HEK293 (cell line): ENCODE results near the gene PTPN4.
A peak's percentile ranks its signal among the peaks of the same experiment; 100 is the strongest.

Experiments used
- BCL11A ChIP-seq: fragments of 450-650 bp; formaldehyde crosslinking; IDR thresholded peaks from 2 replicates; pipeline ENCODE4 v1.5.1; 2016; ENCODE audit warnings: low read depth, missing biosample characterization, missing genetic modification characterization
- FEZF1 ChIP-seq: fragments of 450-650 bp; formaldehyde crosslinking; IDR thresholded peaks from 2 replicates; pipeline ENCODE4 v1.5.1; 2016; ENCODE audit warnings: missing biosample characterization, missing genetic modification characterization
- GFI1B ChIP-seq: fragments of 450-650 bp; formaldehyde crosslinking; IDR thresholded peaks from 2 replicates; pipeline ENCODE4 v1.5.1; 2016; ENCODE audit warnings: missing biosample characterization, missing genetic modification characterization
- GLIS2 ChIP-seq: fragments of 450-650 bp; formaldehyde crosslinking; IDR thresholded peaks from 2 replicates; pipeline ENCODE4 v1.5.1; 2016; ENCODE audit warnings: missing biosample characterization, missing genetic modification characterization
- KLF1 ChIP-seq: fragments of 450-650 bp; formaldehyde crosslinking; IDR thresholded peaks from 2 replicates; pipeline ENCODE4 v1.5.1; 2016; ENCODE audit warnings: missing biosample characterization, missing genetic modification characterization
- KLF10 ChIP-seq: fragments of 450-650 bp; IDR thresholded peaks from 2 replicates; pipeline ENCODE4 v1.5.1; 2018; ENCODE audit warnings: missing biosample characterization, mild to moderate bottlenecking, missing genetic modification characterization
- MEIS1 ChIP-seq: sonication (generic); formaldehyde crosslinking; IDR thresholded peaks from 2 replicates; pipeline ENCODE4 v1.8.1; 2022; ENCODE audit warnings: missing genetic modification reagents, mild to moderate bottlenecking, borderline replicate concordance
- PBX3 ChIP-seq: sonication (generic); formaldehyde crosslinking; IDR thresholded peaks from 2 replicates; pipeline ENCODE4 v1.8.1; 2022; ENCODE audit warnings: mild to moderate bottlenecking, moderate library complexity, missing genetic modification reagents
- PRDM10 ChIP-seq: fragments of 450-650 bp; formaldehyde crosslinking; IDR thresholded peaks from 2 replicates; pipeline ENCODE4 v1.5.1; 2016; ENCODE audit warnings: missing biosample characterization, missing genetic modification characterization
- RBAK ChIP-seq: fragments of 450-650 bp; formaldehyde crosslinking; IDR thresholded peaks from 2 replicates; pipeline ENCODE4 v1.5.1; 2016; ENCODE audit warnings: missing biosample characterization, missing genetic modification characterization
- SALL2 ChIP-seq: fragments of 450-650 bp; formaldehyde crosslinking; IDR thresholded peaks from 2 replicates; pipeline ENCODE4 v1.5.0; 2017; ENCODE audit warnings: missing biosample characterization, mild to moderate bottlenecking, missing genetic modification characterization, borderline replicate concordance
- ZNF121 ChIP-seq: fragments of 450-650 bp; formaldehyde crosslinking; IDR thresholded peaks from 2 replicates; pipeline ENCODE4 v1.5.1; 2016; ENCODE audit warnings: missing biosample characterization, missing genetic modification characterization
- ZNF138 ChIP-seq: fragments of 450-650 bp; formaldehyde crosslinking; IDR thresholded peaks from 2 replicates; pipeline ENCODE4 v1.5.1; 2016; ENCODE audit warnings: missing biosample characterization, missing genetic modification characterization, borderline replicate concordance
- ZNF140 ChIP-seq: fragments of 450-650 bp; formaldehyde crosslinking; IDR thresholded peaks from 2 replicates; pipeline ENCODE4 v1.5.1; 2016; ENCODE audit warnings: missing biosample characterization, missing genetic modification characterization
- ZNF146 ChIP-seq: fragments of 450-650 bp; formaldehyde crosslinking; IDR thresholded peaks from 2 replicates; pipeline ENCODE4 v1.5.1; 2016; ENCODE audit warnings: missing biosample characterization, missing genetic modification characterization
- ZNF157 ChIP-seq: fragments of 450-650 bp; formaldehyde crosslinking; IDR thresholded peaks from 2 replicates; pipeline ENCODE4 v1.5.1; 2016; ENCODE audit warnings: missing biosample characterization, missing genetic modification characterization
- ZNF16 ChIP-seq: fragments of 450-650 bp; formaldehyde crosslinking; IDR thresholded peaks from 2 replicates; pipeline ENCODE4 v1.5.1; 2016; ENCODE audit warnings: low read depth, missing biosample characterization, missing genetic modification characterization
- ZNF184 ChIP-seq: fragments of 450-650 bp; IDR thresholded peaks from 2 replicates; pipeline ENCODE4 v1.5.1; 2018; ENCODE audit warnings: missing biosample characterization, mild to moderate bottlenecking, missing genetic modification characterization
- ZNF23 ChIP-seq: fragments of 450-650 bp; formaldehyde crosslinking; IDR thresholded peaks from 2 replicates; pipeline ENCODE4 v1.5.1; 2016; ENCODE audit warnings: missing biosample characterization, missing genetic modification characterization, borderline replicate concordance
- ZNF280D ChIP-seq: fragments of 450-650 bp; formaldehyde crosslinking; IDR thresholded peaks from 2 replicates; pipeline ENCODE4 v1.5.1; 2016; ENCODE audit warnings: missing biosample characterization, missing genetic modification characterization
- ZNF324 ChIP-seq: fragments of 450-650 bp; formaldehyde crosslinking; IDR thresholded peaks from 2 replicates; pipeline ENCODE4 v1.5.1; 2016; ENCODE audit warnings: missing biosample characterization, missing genetic modification characterization
- ZNF335 ChIP-seq: fragments of 450-650 bp; formaldehyde crosslinking; conservative IDR thresholded peaks from 2 replicates; pipeline ENCODE4 v1.5.1; 2016; ENCODE audit warnings: missing biosample characterization, missing genetic modification characterization
- ZNF391 ChIP-seq: fragments of 450-650 bp; formaldehyde crosslinking; IDR thresholded peaks from 2 replicates; pipeline ENCODE4 v1.5.1; 2016; ENCODE audit warnings: low read depth, missing biosample characterization, missing genetic modification characterization, borderline replicate concordance
- ZNF48 ChIP-seq: fragments of 450-650 bp; formaldehyde crosslinking; IDR thresholded peaks from 2 replicates; pipeline ENCODE4 v1.5.1; 2016; ENCODE audit warnings: missing biosample characterization, missing genetic modification characterization
- ZNF510 ChIP-seq: fragments of 450-650 bp; formaldehyde crosslinking; IDR thresholded peaks from 2 replicates; pipeline ENCODE4 v1.5.1; 2018; ENCODE audit warnings: mild to moderate bottlenecking, missing genetic modification characterization, missing biosample characterization; ENCODE audit not compliant: insufficient replicate concordance
- ZNF621 ChIP-seq: fragments of 450-650 bp; formaldehyde crosslinking; IDR thresholded peaks from 2 replicates; pipeline ENCODE4 v1.5.1; 2017; ENCODE audit warnings: missing biosample characterization, missing genetic modification characterization
- ZNF777 ChIP-seq: fragments of 450-650 bp; formaldehyde crosslinking; IDR thresholded peaks from 2 replicates; pipeline ENCODE4 v1.5.1; 2017; ENCODE audit warnings: missing biosample characterization, missing genetic modification characterization, borderline replicate concordance
- TF ChIP-seq, protein P1 (sequence below): fragments of 450-650 bp; formaldehyde crosslinking; IDR thresholded peaks from 2 replicates; pipeline ENCODE4 v1.5.1; 2016; ENCODE audit warnings: missing biosample characterization, missing genetic modification characterization
- TF ChIP-seq, protein P2 (sequence below): fragments of 450-650 bp; formaldehyde crosslinking; IDR thresholded peaks from 2 replicates; pipeline ENCODE4 v1.5.1; 2016; ENCODE audit warnings: missing biosample characterization, missing genetic modification characterization

PTPN4 gene

GRCh38 chr2:120012771-120013596 lies 253.3 kb downstream of the PTPN4 start, which contains the start of gene EPB41L5 (continued):
- no peak for TF ChIP-seq ZNF121 (tag by site-specific recombination)
- peak; percentile 42; the same call in 1 of the 2 replicates for TF ChIP-seq KLF10 (tag by site-specific recombination)
- TF ChIP-seq ZNF157 (tag by site-specific recombination) = no peak
- no peak for TF ChIP-seq ZNF48 (tag by site-specific recombination)
- no peak for TF ChIP-seq MEIS1 (CRISPR knock-in tag)
- TF ChIP-seq ZNF140 (tag by site-specific recombination) = no peak
- peak; percentile 79 for TF ChIP-seq PRDM10
- TF ChIP-seq GLIS2 (tag by site-specific recombination) = peak; percentile 79; the same call in 1 of the 2 replicates
- no peak for TF ChIP-seq ZNF510
- no peak for TF ChIP-seq GFI1B
- TF ChIP-seq ZNF324 (tag by site-specific recombination) = no peak
- no peak for TF ChIP-seq ZNF777 (tag by site-specific recombination)
- TF ChIP-seq SALL2 = no peak
- no peak for TF ChIP-seq ZNF16 (tag by site-specific recombination)
- TF ChIP-seq ZNF184 (tag by site-specific recombination) = no peak
- no peak for TF ChIP-seq RBAK (tag by site-specific recombination)
- TF ChIP-seq KLF1 (tag by site-specific recombination) = peak; percentile 59; the same call in 1 of the 2 replicates
- no peak for TF ChIP-seq BCL11A (tag by site-specific recombination)
- no peak for TF ChIP-seq ZNF138
- TF ChIP-seq, protein P1, sequence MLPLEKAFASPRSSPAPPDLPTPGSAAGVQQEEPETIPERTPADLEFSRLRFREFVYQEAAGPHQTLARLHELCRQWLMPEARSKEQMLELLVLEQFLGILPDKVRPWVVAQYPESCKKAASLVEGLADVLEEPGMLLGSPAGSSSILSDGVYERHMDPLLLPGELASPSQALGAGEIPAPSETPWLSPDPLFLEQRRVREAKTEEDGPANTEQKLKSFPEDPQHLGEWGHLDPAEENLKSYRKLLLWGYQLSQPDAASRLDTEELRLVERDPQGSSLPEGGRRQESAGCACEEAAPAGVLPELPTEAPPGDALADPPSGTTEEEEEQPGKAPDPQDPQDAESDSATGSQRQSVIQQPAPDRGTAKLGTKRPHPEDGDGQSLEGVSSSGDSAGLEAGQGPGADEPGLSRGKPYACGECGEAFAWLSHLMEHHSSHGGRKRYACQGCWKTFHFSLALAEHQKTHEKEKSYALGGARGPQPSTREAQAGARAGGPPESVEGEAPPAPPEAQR = no peak
- TF ChIP-seq ZNF621 (tag by site-specific recombination) = no peak
- TF ChIP-seq, protein P2, sequence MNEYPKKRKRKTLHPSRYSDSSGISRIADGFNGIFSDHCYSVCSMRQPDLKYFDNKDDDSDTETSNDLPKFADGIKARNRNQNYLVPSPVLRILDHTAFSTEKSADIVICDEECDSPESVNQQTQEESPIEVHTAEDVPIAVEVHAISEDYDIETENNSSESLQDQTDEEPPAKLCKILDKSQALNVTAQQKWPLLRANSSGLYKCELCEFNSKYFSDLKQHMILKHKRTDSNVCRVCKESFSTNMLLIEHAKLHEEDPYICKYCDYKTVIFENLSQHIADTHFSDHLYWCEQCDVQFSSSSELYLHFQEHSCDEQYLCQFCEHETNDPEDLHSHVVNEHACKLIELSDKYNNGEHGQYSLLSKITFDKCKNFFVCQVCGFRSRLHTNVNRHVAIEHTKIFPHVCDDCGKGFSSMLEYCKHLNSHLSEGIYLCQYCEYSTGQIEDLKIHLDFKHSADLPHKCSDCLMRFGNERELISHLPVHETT (tag by site-specific recombination) = no peak
- no peak for TF ChIP-seq ZNF280D (tag by site-specific recombination)
- peak; percentile 65; the same call in 1 of the 2 replicates for TF ChIP-seq ZNF335 (tag by site-specific recombination)
- no peak for TF ChIP-seq ZNF23 (tag by site-specific recombination)
- no peak for TF ChIP-seq ZNF146 (tag by site-specific recombination)
- no peak for TF ChIP-seq PBX3 (CRISPR knock-in tag)
- TF ChIP-seq FEZF1 = no peak
- no peak for TF ChIP-seq ZNF391 (tag by site-specific recombination)
